Measurements from ENCODE around the gene SNED1.

The SNED1 gene

DNA sequence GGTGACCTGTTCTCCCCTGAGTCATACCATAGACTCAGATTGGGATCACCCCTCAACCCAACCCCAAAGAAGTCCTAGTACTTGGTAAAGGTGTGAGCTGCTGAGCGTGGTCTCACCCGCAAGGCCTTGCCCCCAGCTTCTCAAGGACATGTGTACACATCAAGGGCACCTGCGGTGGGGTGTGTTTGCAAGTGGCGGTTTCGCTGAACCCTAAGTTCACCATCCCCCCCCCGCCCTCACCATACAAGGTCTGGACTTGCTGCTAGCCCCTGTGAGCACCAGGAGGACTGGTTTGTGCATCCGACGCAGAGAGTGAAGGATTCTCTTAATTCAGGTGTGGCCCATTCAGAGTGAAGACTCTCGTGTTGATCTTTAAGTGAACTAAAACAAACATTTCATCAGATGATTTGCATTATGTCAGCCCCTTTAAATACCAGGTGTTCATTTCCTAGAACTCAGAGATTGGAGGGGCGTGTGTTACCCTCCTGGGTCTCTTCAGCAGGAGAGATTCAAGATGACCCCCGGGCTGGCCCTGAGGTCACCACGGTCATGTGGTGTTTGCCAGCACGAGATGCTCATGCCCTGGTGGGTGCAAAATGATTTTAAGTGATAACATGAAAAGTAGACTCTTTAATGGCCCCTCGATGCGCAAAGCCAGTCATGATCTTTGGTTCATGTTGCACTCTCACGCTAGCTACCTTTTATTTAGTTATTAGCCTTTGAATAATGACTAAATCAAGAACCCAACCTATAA lies 75.8 kb downstream of the SNED1 start:
- no peak for DNase-seq (ENCODE audit: low read depth)
- TF ChIP-seq, protein P1, sequence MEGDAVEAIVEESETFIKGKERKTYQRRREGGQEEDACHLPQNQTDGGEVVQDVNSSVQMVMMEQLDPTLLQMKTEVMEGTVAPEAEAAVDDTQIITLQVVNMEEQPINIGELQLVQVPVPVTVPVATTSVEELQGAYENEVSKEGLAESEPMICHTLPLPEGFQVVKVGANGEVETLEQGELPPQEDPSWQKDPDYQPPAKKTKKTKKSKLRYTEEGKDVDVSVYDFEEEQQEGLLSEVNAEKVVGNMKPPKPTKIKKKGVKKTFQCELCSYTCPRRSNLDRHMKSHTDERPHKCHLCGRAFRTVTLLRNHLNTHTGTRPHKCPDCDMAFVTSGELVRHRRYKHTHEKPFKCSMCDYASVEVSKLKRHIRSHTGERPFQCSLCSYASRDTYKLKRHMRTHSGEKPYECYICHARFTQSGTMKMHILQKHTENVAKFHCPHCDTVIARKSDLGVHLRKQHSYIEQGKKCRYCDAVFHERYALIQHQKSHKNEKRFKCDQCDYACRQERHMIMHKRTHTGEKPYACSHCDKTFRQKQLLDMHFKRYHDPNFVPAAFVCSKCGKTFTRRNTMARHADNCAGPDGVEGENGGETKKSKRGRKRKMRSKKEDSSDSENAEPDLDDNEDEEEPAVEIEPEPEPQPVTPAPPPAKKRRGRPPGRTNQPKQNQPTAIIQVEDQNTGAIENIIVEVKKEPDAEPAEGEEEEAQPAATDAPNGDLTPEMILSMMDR (IDR thresholded peaks at IDR 0.05; ENCODE audit: control insufficient read depth, insufficient read depth, low read depth, low read length, missing control alignments): no peak

GRCh38 chr2:241074901-241075540 lies 76.6 kb downstream of the SNED1 start:
- TF ChIP-seq, protein P1 (IDR thresholded peaks at IDR 0.05; ENCODE audit: control insufficient read depth, insufficient read depth, low read depth, low read length, missing control alignments): no peak
- no peak overlapping the region for H3K4me3 ChIP-seq (ENCODE audit: control insufficient read depth, low read depth, low read length)
- no peak for DNase-seq (ENCODE audit: low read depth)

More for the DNA sequence above, 75.8 kb downstream of the SNED1 start:
- H3K4me3 ChIP-seq (ENCODE audit: control insufficient read depth, low read depth, low read length): no peak overlapping the region

- TF ChIP-seq, protein P1 (IDR thresholded peaks at IDR 0.05; ENCODE audit: control insufficient read depth, insufficient read depth, low read depth, low read length, missing control alignments): no peak
- DNase-seq (ENCODE audit: low read depth): no peak
- H3K4me3 ChIP-seq (ENCODE audit: control insufficient read depth, low read depth, low read length): no peak overlapping the region
Observed at GRCh38 chr2:241080405-241081189, 82.2 kb downstream of the SNED1 start.

DNA sequence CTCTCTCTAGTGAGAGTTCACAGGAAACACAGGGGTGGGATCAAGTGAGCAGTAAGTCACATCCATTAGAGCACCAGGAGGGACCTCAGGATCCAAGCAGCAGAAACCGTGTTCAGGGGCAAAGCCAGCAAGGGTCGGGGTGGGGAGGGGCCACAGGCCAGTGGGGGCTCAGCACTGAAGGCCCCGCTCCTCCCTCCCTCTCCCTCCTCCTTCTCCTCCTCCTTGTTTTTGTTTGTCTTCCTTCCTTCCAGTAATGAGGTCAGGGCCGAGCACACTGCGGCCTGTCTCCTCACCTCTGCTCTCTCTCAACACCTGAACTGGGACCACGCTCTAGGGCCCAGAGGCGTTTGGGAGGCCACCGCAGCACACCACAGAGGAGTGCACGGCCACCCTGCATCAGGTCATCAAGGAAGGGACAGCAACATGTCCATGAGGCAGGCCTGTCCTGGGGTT lies 82.8 kb downstream of the SNED1 start:
- no peak overlapping the region for H3K4me3 ChIP-seq (ENCODE audit: control insufficient read depth, low read depth, low read length)
- TF ChIP-seq, protein P1 (IDR thresholded peaks at IDR 0.05; ENCODE audit: control insufficient read depth, insufficient read depth, low read depth, low read length, missing control alignments): no peak
- no peak for DNase-seq (ENCODE audit: low read depth)

- TF ChIP-seq, protein P1 (IDR thresholded peaks at IDR 0.05; ENCODE audit: control insufficient read depth, insufficient read depth, low read depth, low read length, missing control alignments): no peak
- no peak overlapping the region for H3K4me3 ChIP-seq (ENCODE audit: control insufficient read depth, low read depth, low read length)
- DNase-seq (ENCODE audit: low read depth): no peak
Observed at GRCh38 chr2:241081643-241082340, 83.4 kb downstream of the SNED1 start.

Data from AG09309 (cell line).